Measurements from ENCODE around the gene PPFIA1. TPM values are rescaled to one million over a fixed set of nuclear protein-coding genes. Genes with fewer than 3 reads are reported as not detected.

Gene PPFIA1
- total and polyA plus RNA-seq, 2 of the 13 experiments (the other 11 are each of a cell fraction or from before 2014, with no cell fraction given): 29.9 to 45.2 TPM

DNA sequence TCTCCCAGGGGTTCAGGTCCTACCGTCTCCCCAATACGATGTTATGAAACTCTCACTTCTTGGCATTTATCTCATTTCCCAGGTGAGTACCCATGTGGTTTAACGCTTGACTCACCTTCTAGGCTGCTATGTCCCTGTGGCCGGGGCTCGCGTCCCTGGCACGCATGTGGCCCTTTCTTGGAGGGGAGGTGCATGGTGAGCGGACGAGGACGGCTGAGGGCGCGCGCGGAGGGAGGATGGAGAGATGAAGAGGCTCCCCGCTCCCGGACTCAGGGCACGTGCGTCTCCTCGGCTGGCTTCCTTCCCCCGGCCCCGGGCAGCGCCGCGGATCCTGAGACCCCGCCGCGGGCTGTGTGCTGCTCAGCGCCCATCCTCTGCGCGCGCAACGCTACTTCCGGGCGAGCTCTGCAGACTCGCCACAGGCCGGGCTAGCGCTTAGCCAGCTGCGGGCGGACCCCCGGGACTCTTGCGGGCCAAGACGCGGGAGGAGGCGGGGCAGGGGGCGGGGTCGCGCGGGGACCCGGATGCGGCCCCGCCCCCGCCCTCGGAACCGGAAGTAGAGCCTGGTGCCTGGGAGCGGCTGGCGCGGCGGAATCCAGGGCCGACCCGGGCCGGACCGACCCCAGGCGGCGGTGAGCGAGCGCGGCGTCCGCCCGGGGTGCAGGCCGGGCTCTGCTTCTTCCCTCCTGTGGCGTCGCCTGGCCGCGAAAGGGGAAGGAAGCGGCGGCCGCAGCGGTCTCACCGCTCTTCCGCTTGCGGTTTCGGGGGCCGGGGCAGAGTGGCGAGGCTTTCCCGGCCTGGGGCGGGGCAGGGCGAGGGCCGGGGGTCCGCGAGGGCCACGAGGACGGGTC lies 127.7 kb downstream of the PPFIA1 start, which contains the start of gene CTTN (continued):
- TF ChIP-seq ZNF430 (CRISPR knock-in tag; IDR thresholded peaks at IDR 0.05) (peak; percentile 82; the same call in 1 of the 2 replicates), AHR (CRISPR knock-in tag; IDR thresholded peaks at IDR 0.05) (peak; percentile 29), IKZF1 (IDR thresholded peaks at IDR 0.05) (no peak), NR2C2 (CRISPR knock-in tag; IDR thresholded peaks at IDR 0.05; ENCODE audit: borderline replicate concordance) (peak; percentile 93), NPAS2 (CRISPR knock-in tag; IDR thresholded peaks at IDR 0.05; ENCODE audit: borderline replicate concordance) (no peak), SIN3A (IDR thresholded peaks at IDR 0.05; ENCODE audit: borderline replicate concordance, low read depth, low read length) (peak; percentile 86; the same call in 1 of the 2 replicates), ZNF383 (CRISPR knock-in tag; IDR thresholded peaks at IDR 0.05; ENCODE audit: borderline replicate concordance) (no peak), ZNF776 (CRISPR knock-in tag; IDR thresholded peaks at IDR 0.05) (peak; percentile 75; the same call in 1 of the 2 replicates), ZNF367 (CRISPR knock-in tag; IDR thresholded peaks at IDR 0.05; ENCODE audit: borderline replicate concordance) (no peak), SAP130 (CRISPR knock-in tag; IDR thresholded peaks at IDR 0.05; ENCODE audit: low read depth) (peak; percentile 83), ZNF614 (CRISPR knock-in tag; IDR thresholded peaks at IDR 0.05; ENCODE audit: borderline replicate concordance) (0 out of 2 replicates have a peak, but pooled peaks have one; percentile 16), BORCS8-MEF2B (CRISPR knock-in tag; IDR thresholded peaks at IDR 0.05) (peak; percentile 39; the same call in 1 of the 2 replicates), MIER2 (CRISPR knock-in tag; IDR thresholded peaks at IDR 0.05) (no peak), ZNF782 (CRISPR knock-in tag; IDR thresholded peaks at IDR 0.05; ENCODE audit: borderline replicate concordance) (peak; percentile 84; the same call in 1 of the 2 replicates), ARNT2 (CRISPR knock-in tag; IDR thresholded peaks at IDR 0.05; ENCODE audit: low read depth) (peak; percentile 73)
- TF ChIP-seq, protein P1, sequence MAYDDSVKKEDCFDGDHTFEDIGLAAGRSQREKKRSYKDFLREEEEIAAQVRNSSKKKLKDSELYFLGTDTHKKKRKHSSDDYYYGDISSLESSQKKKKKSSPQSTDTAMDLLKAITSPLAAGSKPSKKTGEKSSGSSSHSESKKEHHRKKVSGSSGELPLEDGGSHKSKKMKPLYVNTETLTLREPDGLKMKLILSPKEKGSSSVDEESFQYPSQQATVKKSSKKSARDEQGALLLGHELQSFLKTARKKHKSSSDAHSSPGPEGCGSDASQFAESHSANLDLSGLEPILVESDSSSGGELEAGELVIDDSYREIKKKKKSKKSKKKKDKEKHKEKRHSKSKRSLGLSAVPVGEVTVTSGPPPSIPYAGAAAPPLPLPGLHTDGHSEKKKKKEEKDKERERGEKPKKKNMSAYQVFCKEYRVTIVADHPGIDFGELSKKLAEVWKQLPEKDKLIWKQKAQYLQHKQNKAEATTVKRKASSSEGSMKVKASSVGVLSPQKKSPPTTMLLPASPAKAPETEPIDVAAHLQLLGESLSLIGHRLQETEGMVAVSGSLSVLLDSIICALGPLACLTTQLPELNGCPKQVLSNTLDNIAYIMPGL (CRISPR knock-in tag; IDR thresholded peaks at IDR 0.05; ENCODE audit: borderline replicate concordance in 1 of 2, low read depth in 1 of 2): peak; percentile 74 to 78
- TF ChIP-seq, protein P2, sequence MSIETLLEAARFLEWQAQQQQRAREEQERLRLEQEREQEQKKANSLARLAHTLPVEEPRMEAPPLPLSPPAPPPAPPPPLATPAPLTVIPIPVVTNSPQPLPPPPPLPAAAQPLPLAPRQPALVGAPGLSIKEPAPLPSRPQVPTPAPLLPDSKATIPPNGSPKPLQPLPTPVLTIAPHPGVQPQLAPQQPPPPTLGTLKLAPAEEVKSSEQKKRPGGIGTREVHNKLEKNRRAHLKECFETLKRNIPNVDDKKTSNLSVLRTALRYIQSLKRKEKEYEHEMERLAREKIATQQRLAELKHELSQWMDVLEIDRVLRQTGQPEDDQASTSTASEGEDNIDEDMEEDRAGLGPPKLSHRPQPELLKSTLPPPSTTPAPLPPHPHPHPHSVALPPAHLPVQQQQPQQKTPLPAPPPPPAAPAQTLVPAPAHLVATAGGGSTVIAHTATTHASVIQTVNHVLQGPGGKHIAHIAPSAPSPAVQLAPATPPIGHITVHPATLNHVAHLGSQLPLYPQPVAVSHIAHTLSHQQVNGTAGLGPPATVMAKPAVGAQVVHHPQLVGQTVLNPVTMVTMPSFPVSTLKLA (IDR thresholded peaks at IDR 0.05): peak; percentile 45
- TF ChIP-seq, protein P3, sequence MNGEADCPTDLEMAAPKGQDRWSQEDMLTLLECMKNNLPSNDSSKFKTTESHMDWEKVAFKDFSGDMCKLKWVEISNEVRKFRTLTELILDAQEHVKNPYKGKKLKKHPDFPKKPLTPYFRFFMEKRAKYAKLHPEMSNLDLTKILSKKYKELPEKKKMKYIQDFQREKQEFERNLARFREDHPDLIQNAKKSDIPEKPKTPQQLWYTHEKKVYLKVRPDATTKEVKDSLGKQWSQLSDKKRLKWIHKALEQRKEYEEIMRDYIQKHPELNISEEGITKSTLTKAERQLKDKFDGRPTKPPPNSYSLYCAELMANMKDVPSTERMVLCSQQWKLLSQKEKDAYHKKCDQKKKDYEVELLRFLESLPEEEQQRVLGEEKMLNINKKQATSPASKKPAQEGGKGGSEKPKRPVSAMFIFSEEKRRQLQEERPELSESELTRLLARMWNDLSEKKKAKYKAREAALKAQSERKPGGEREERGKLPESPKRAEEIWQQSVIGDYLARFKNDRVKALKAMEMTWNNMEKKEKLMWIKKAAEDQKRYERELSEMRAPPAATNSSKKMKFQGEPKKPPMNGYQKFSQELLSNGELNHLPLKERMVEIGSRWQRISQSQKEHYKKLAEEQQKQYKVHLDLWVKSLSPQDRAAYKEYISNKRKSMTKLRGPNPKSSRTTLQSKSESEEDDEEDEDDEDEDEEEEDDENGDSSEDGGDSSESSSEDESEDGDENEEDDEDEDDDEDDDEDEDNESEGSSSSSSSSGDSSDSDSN (CRISPR knock-in tag; IDR thresholded peaks at IDR 0.05): peak; percentile 91
- TF ChIP-seq, protein P4, sequence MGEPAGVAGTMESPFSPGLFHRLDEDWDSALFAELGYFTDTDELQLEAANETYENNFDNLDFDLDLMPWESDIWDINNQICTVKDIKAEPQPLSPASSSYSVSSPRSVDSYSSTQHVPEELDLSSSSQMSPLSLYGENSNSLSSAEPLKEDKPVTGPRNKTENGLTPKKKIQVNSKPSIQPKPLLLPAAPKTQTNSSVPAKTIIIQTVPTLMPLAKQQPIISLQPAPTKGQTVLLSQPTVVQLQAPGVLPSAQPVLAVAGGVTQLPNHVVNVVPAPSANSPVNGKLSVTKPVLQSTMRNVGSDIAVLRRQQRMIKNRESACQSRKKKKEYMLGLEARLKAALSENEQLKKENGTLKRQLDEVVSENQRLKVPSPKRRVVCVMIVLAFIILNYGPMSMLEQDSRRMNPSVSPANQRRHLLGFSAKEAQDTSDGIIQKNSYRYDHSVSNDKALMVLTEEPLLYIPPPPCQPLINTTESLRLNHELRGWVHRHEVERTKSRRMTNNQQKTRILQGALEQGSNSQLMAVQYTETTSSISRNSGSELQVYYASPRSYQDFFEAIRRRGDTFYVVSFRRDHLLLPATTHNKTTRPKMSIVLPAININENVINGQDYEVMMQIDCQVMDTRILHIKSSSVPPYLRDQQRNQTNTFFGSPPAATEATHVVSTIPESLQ (CRISPR knock-in tag; conservative IDR thresholded peaks at IDR 0.05): no peak
- TF ChIP-seq, protein P5, sequence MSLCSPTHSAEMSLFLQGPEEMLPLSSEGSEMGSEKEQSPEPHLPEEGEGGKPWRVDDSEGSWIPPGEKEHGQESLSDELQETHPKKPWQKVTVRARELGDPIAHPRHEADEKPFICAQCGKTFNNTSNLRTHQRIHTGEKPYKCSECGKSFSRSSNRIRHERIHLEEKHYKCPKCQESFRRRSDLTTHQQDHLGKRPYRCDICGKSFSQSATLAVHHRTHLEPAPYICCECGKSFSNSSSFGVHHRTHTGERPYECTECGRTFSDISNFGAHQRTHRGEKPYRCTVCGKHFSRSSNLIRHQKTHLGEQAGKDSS (CRISPR knock-in tag; IDR thresholded peaks at IDR 0.05; ENCODE audit: borderline replicate concordance, low read depth): peak; percentile 80; the same call in 1 of the 2 replicates

Measured in HepG2 (cell line).